Peyer's patch (tissue), 4 donors: ENCODE data around the gene MEX3A. TPM values are rescaled to one million over a fixed set of nuclear protein-coding genes. Genes with fewer than 3 reads are reported as not detected.
A peak's percentile ranks its signal among the peaks of the same experiment; 100 is the strongest.

ENCODE experiments used
- DNase-seq, 3 donors: peaks; one replicate each; pipeline ENCODE4 v3.0.0-alpha.2; 2017 to 2019
- H3K27ac ChIP-seq, 4 donors: fragments of 200-600 bp; sonication (generic); one replicate each; pipeline ENCODE4 v1.5.1; 2016 to 2019
- H3K27me3 ChIP-seq, 2 donors: fragments of 200-600 bp; sonication (generic); one replicate each; pipeline ENCODE4 v1.5.1; 2019
- H3K36me3 ChIP-seq, 3 donors: fragments of 200-600 bp; sonication (generic); one replicate each; pipeline ENCODE4 v1.5.1; 2016 to 2019
- H3K4me1 ChIP-seq, 4 donors: fragments of 200-600 bp; sonication (generic); one replicate each; pipeline ENCODE4 v1.5.1; 2016 to 2019
- H3K4me3 ChIP-seq, 4 donors: fragments of 200-600 bp; sonication (generic); 1 replicate in 3 of 4; 2 replicates in 1 of 4; pipeline ENCODE4 v1.5.1; 2016 to 2019; ENCODE audit warnings: mild to moderate bottlenecking in 1 of 4
- H3K9me3 ChIP-seq, 4 donors: fragments of 200-600 bp; sonication (generic); one replicate each; pipeline ENCODE4 v1.5.1; 2016 to 2019; ENCODE audit warnings: mild to moderate bottlenecking in 1 of 4
- POLR2A ChIP-seq, 2 donors: fragments of 450-650 bp; IDR thresholded peaks; one replicate each; pipeline ENCODE4 v1.5.1; 2017; ENCODE audit warnings: antibody characterized with exemption in 2 of 2, mild to moderate bottlenecking in 2 of 2, moderate library complexity in 2 of 2
- total RNA-seq, 4 donors: library from RNA; depleted of rRNA; stranded (reverse); fragments of >200 nt; gene quantifications; one replicate each; pipeline ENCODE4 v1.1.0, GENCODE V29; 2016
- TF ChIP-seq, protein P1 (sequence below), 6 experiments: fragments of 450-650 bp in 4 of 6; fragments of 200-600 bp in 2 of 6; sonication (generic) in 1 of 6; IDR thresholded peaks; one replicate each; pipeline ENCODE4 v1.5.1; 2017 to 2019; ENCODE audit warnings: antibody characterized with exemption in 6 of 6, mild to moderate bottlenecking in 3 of 6, moderate library complexity in 1 of 6

The MEX3A gene
- total RNA-seq, 4 donors from 2014 or later: 0.80 to 2.1 TPM; not detected in 2

DNA sequence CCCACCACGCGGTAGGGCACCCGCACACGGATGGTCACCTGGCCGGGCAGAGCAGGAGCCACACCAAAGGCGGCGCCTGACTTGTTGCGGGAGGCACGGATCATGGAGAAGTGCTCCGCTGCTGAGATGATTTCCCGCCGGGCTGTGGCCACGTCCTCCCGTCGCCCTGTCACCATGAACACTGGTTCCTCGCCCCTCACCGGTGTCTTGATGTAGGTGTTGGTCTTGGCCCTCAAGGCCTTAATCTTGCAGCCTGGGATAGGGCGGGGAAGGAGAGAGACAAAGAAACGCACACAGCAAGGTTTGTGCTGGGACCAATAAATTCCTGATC, 4.9 kb downstream of the MEX3A start:
- Histone ChIP-seq H3K4me3 (no peak overlapping the region), H3K27ac (peak overlapping the region in 1 of 4 donors; percentile 38), H3K4me1 (peaks cover 0 to 10% (median 3%) of the 10 kb centered on the region in 4 donors), H3K36me3 (no peaks in the 10 kb centered on the region), H3K27me3 (no peaks in the 10 kb centered on the region), H3K9me3 (no peaks in the 10 kb centered on the region)
- TF ChIP-seq, protein P1, sequence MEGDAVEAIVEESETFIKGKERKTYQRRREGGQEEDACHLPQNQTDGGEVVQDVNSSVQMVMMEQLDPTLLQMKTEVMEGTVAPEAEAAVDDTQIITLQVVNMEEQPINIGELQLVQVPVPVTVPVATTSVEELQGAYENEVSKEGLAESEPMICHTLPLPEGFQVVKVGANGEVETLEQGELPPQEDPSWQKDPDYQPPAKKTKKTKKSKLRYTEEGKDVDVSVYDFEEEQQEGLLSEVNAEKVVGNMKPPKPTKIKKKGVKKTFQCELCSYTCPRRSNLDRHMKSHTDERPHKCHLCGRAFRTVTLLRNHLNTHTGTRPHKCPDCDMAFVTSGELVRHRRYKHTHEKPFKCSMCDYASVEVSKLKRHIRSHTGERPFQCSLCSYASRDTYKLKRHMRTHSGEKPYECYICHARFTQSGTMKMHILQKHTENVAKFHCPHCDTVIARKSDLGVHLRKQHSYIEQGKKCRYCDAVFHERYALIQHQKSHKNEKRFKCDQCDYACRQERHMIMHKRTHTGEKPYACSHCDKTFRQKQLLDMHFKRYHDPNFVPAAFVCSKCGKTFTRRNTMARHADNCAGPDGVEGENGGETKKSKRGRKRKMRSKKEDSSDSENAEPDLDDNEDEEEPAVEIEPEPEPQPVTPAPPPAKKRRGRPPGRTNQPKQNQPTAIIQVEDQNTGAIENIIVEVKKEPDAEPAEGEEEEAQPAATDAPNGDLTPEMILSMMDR (IDR thresholded peaks at IDR 0.05): no peak
- TF ChIP-seq POLR2A (IDR thresholded peaks at IDR 0.05): no peak
- DNase-seq: no peak

DNA sequence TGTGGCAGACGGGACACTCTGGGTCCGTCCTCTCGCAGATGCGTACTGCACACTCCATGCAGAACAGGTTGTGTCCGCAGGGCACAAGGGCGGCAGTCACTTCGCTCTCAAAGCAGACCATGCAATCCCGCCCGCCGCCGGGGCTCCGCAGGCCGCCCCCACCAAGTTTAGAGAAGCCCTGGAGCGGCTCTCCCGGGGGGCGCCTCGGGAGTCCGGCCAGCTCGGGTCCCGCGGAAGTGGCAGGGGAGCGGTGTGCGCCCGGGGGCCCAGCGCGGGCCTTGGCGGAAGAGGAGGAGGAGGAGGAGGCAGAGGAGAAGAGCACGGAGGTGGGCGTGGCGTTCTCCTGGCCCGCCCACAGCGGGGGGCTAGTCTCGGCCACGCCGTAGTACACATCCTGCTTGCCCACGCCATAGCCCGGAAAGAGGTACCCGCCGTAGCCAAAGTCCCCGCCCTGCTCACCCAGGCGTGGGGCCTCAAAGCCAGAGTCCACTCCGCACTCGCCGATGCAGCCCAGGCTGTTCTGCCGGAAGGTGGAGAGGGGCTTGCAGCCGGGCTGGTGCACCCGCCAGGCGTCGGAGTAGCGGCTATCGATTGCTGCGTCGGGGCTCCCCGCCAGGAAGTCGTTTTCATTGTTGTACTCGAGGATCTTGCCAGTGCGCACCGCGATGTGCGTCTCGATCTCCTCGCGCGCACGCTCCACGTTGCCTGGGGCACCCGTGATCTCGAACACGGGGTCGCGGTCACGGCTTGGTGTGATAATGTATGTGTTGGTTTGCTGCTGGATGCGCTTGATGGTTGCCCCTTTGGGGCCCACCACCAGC, 5.4 kb downstream of the MEX3A start:
- H3K9me3 ChIP-seq: no peaks in the 10 kb centered on the region
- no peak for TF ChIP-seq POLR2A (IDR thresholded peaks at IDR 0.05)
- TF ChIP-seq, protein P1 (IDR thresholded peaks at IDR 0.05): no peak
- peak overlapping the region in 2 of 4 donors; percentile 30 to 38 for H3K27ac ChIP-seq
- H3K4me3 ChIP-seq: peak overlapping the region; percentile 41 to 48 (median 46)
- peak in 2 of 3 donors; percentile 60 to 73 for DNase-seq
- peaks cover 0 to 5% (median under 1%) of the 10 kb centered on the region in 4 donors for H3K4me1 ChIP-seq
- H3K27me3 ChIP-seq: no peaks in the 10 kb centered on the region
- H3K36me3 ChIP-seq: no peaks in the 10 kb centered on the region

- no peak for DNase-seq
- Histone ChIP-seq H3K4me1 (no peaks in the 10 kb centered on the region), H3K27ac (no peak overlapping the region), H3K9me3 (no peaks in the 10 kb centered on the region), H3K27me3 (no peaks in the 10 kb centered on the region), H3K36me3 (no peaks in the 10 kb centered on the region), H3K4me3 (peak overlapping the region in 2 of 4 donors; percentile 46 to 48)
- TF ChIP-seq, protein P1 (IDR thresholded peaks at IDR 0.05): no peak
- TF ChIP-seq POLR2A (IDR thresholded peaks at IDR 0.05): no peak
Observed at GRCh38 chr1:156075775-156076204, 6.5 kb downstream of the MEX3A start.

- no peak for TF ChIP-seq POLR2A (IDR thresholded peaks at IDR 0.05)
- TF ChIP-seq, protein P1 (IDR thresholded peaks at IDR 0.05): no peak
- H3K27ac ChIP-seq: no peak overlapping the region
- H3K4me1 ChIP-seq: no peaks in the 10 kb centered on the region
- no peaks in the 10 kb centered on the region for H3K9me3 ChIP-seq
- H3K36me3 ChIP-seq: peaks cover 0 to 5% (median 0%) of the 10 kb centered on the region in 3 donors
- no peaks in the 10 kb centered on the region for H3K27me3 ChIP-seq
- no peak overlapping the region for H3K4me3 ChIP-seq
- no peak for DNase-seq
Observed at GRCh38 chr1:156075162-156075561, 7.1 kb downstream of the MEX3A start.

GRCh38 chr1:156074661-156075060, 7.6 kb downstream of the MEX3A start:
- Histone ChIP-seq H3K4me1 (no peaks in the 10 kb centered on the region), H3K4me3 (no peak overlapping the region), H3K27me3 (no peaks in the 10 kb centered on the region), H3K9me3 (no peaks in the 10 kb centered on the region), H3K27ac (no peak overlapping the region), H3K36me3 (peaks cover 0 to 8% (median 0%) of the 10 kb centered on the region in 3 donors)
- TF ChIP-seq POLR2A (IDR thresholded peaks at IDR 0.05): no peak
- TF ChIP-seq, protein P1 (IDR thresholded peaks at IDR 0.05): no peak
- no peak for DNase-seq
